Stimulated activated naive CD8-positive, alpha-beta T cell treated with anti-CD3 and anti-CD28 coated beads, Interleukin-15, Interleukin-2, amounts not matched to agents 100 ng/mL and 50 ng/mL, for 24 hours (primary cell): ENCODE measurements around the gene POLRMT.
"Not testable (repeated sequence)": the region's sequence is repeated elsewhere in the genome, so short reads cannot be mapped to it uniquely, and the experiment has no call there.

Experiments
- H3K27ac Mint-ChIP-seq: one replicate; pipeline ENCODE4 v1.8.0; 2021; ENCODE audit warnings: mild to moderate bottlenecking, mixed read lengths
- H3K27me3 Mint-ChIP-seq: one replicate; pipeline ENCODE4 v1.8.0; 2021; ENCODE audit warnings: mixed read lengths
- H3K36me3 Mint-ChIP-seq: one replicate; pipeline ENCODE4 v1.8.0; 2021; ENCODE audit warnings: low read depth, mixed read lengths
- H3K4me1 Mint-ChIP-seq: one replicate; pipeline ENCODE4 v1.8.0; 2021; ENCODE audit warnings: low read depth, mixed read lengths
- H3K4me3 Mint-ChIP-seq: one replicate; pipeline ENCODE4 v1.8.0; 2021; ENCODE audit warnings: mild to moderate bottlenecking, mixed read lengths
- H3K9me3 Mint-ChIP-seq: one replicate; pipeline ENCODE4 v1.8.0; 2021; ENCODE audit warnings: mixed read lengths

POLRMT gene

GRCh38 chr19:591099-591958 is 42.0 kb downstream of the POLRMT start:
- H3K9me3 Mint-ChIP-seq: no peaks in the 10 kb centered on the region

GRCh38 chr19:590750-591098 is 42.6 kb downstream of the POLRMT start:
- H3K27me3 Mint-ChIP-seq: peaks cover 17% of the 10 kb centered on the region
- no peaks in the 10 kb centered on the region for H3K4me1 Mint-ChIP-seq
- H3K27ac Mint-ChIP-seq: no peak overlapping the region
- H3K36me3 Mint-ChIP-seq: no peaks in the 10 kb centered on the region
- no peaks in the 10 kb centered on the region for H3K9me3 Mint-ChIP-seq
- no peak overlapping the region for H3K4me3 Mint-ChIP-seq

More at GRCh38 chr19:591099-591958, 42.0 kb downstream of the POLRMT start:
- H3K36me3 Mint-ChIP-seq: no peaks in the 10 kb centered on the region
- peak overlapping the region; percentile 41 for H3K4me3 Mint-ChIP-seq
- no peak overlapping the region for H3K27ac Mint-ChIP-seq
- peaks cover 17% of the 10 kb centered on the region for H3K27me3 Mint-ChIP-seq
- no peaks in the 10 kb centered on the region for H3K4me1 Mint-ChIP-seq

- H3K27me3 Mint-ChIP-seq: peaks cover 17% of the 10 kb centered on the region
- no peak overlapping the region for H3K27ac Mint-ChIP-seq
- H3K9me3 Mint-ChIP-seq: no peaks in the 10 kb centered on the region
- H3K4me3 Mint-ChIP-seq: no peak overlapping the region
- no peaks in the 10 kb centered on the region for H3K36me3 Mint-ChIP-seq
- H3K4me1 Mint-ChIP-seq: no peaks in the 10 kb centered on the region
Observed at GRCh38 chr19:590396-590745, 43.0 kb downstream of the POLRMT start.

- H3K4me3 Mint-ChIP-seq: no peak within 1 kb of the TSS
- no peaks in the 10 kb centered on the region for H3K4me1 Mint-ChIP-seq
- no peaks in the 10 kb centered on the region for H3K36me3 Mint-ChIP-seq
- peaks cover 17% of the 10 kb centered on the region for H3K27me3 Mint-ChIP-seq
- no peak within 1 kb of the TSS for H3K27ac Mint-ChIP-seq
- no peaks in the 10 kb centered on the region for H3K9me3 Mint-ChIP-seq
Observed at GRCh38 chr19:589693-590395, 43.5 kb downstream of the POLRMT start, which contains the start of gene HCN2. HCN2 (plus strand) TSS chr19:589881; CDS start chr19:589946, 65 bp downstream.

GRCh38 chr19:588741-589692 is 44.3 kb downstream of the POLRMT start:
- Mint-ChIP-seq H3K27me3 (peaks cover 17% of the 10 kb centered on the region), H3K9me3 (no peaks in the 10 kb centered on the region), H3K4me3 (no peak overlapping the region), H3K4me1 (peaks cover under 1% of the 10 kb centered on the region), H3K27ac (no peak overlapping the region), H3K36me3 (no peaks in the 10 kb centered on the region)

GRCh38 chr19:588093-588740 is 45.1 kb downstream of the POLRMT start:
- Mint-ChIP-seq H3K27ac (no peak overlapping the region), H3K4me1 (peaks cover 4% of the 10 kb centered on the region), H3K27me3 (peaks cover 11% of the 10 kb centered on the region), H3K36me3 (no peaks in the 10 kb centered on the region), H3K9me3 (no peaks in the 10 kb centered on the region), H3K4me3 (no peak overlapping the region)

GRCh38 chr19:585551-586110 is 47.7 kb downstream of the POLRMT start:
- no peaks in the 10 kb centered on the region for H3K36me3 Mint-ChIP-seq
- no peak overlapping the region for H3K4me3 Mint-ChIP-seq
- H3K4me1 Mint-ChIP-seq: peaks cover 4% of the 10 kb centered on the region
- no peak overlapping the region for H3K27ac Mint-ChIP-seq
- no peaks in the 10 kb centered on the region for H3K9me3 Mint-ChIP-seq
- H3K27me3 Mint-ChIP-seq: peaks cover 3% of the 10 kb centered on the region

- H3K27me3 Mint-ChIP-seq, H3K4me1 Mint-ChIP-seq, H3K4me3 Mint-ChIP-seq: not testable (repeated sequence)
Observed at GRCh38 chr19:585146-585545, 48.2 kb downstream of the POLRMT start.

GRCh38 chr19:584240-585001 is 48.9 kb downstream of the POLRMT start:
- H3K4me1 Mint-ChIP-seq: peaks cover 4% of the 10 kb centered on the region
- no peak overlapping the region for H3K27ac Mint-ChIP-seq
- peaks cover 3% of the 10 kb centered on the region for H3K27me3 Mint-ChIP-seq
- no peak overlapping the region for H3K4me3 Mint-ChIP-seq
- no peaks in the 10 kb centered on the region for H3K36me3 Mint-ChIP-seq
- H3K9me3 Mint-ChIP-seq: no peaks in the 10 kb centered on the region

More at GRCh38 chr19:585146-585545, 48.2 kb downstream of the POLRMT start:
- not testable (repeated sequence) for H3K36me3 Mint-ChIP-seq, H3K9me3 Mint-ChIP-seq, H3K27ac Mint-ChIP-seq

GRCh38 chr19:583968-584239 is 49.4 kb downstream of the POLRMT start:
- Mint-ChIP-seq H3K27me3 (peaks cover 3% of the 10 kb centered on the region), H3K4me1 (peaks cover 4% of the 10 kb centered on the region), H3K27ac (no peak overlapping the region), H3K4me3 (no peak overlapping the region), H3K36me3 (no peaks in the 10 kb centered on the region), H3K9me3 (no peaks in the 10 kb centered on the region)

GRCh38 chr19:583198-583967 is 50.0 kb downstream of the POLRMT start:
- H3K27me3 Mint-ChIP-seq: peaks cover 3% of the 10 kb centered on the region
- peaks cover 4% of the 10 kb centered on the region for H3K4me1 Mint-ChIP-seq
- H3K4me3 Mint-ChIP-seq: no peak overlapping the region
- no peaks in the 10 kb centered on the region for H3K9me3 Mint-ChIP-seq
- H3K36me3 Mint-ChIP-seq: no peaks in the 10 kb centered on the region
- no peak overlapping the region for H3K27ac Mint-ChIP-seq

- Mint-ChIP-seq H3K4me1 (peaks cover 4% of the 10 kb centered on the region), H3K9me3 (no peaks in the 10 kb centered on the region), H3K27me3 (no peaks in the 10 kb centered on the region), H3K4me3 (no peak overlapping the region), H3K27ac (no peak overlapping the region), H3K36me3 (no peaks in the 10 kb centered on the region)
Observed at GRCh38 chr19:582497-583197, 50.7 kb downstream of the POLRMT start.
